Activated CD8-positive, alpha-beta memory T cell treated with anti-CD3 and anti-CD28 coated beads, Interleukin-2, amount 50 U/mL, for 48 hours (primary cell): Measurements from ENCODE around the gene ADRA2B.
"Not testable (repeated sequence)": the region's sequence is repeated elsewhere in the genome, so short reads cannot be mapped to it uniquely, and the experiment has no call there.

Source experiments
- DNase-seq: peaks from one replicate; pipeline ENCODE4 v3.0.0-alpha.2; 2020

Gene ADRA2B

GRCh38 chr2:96065381-96065930, 50.9 kb downstream of the ADRA2B start:
- peak; percentile 48 for DNase-seq

DNA sequence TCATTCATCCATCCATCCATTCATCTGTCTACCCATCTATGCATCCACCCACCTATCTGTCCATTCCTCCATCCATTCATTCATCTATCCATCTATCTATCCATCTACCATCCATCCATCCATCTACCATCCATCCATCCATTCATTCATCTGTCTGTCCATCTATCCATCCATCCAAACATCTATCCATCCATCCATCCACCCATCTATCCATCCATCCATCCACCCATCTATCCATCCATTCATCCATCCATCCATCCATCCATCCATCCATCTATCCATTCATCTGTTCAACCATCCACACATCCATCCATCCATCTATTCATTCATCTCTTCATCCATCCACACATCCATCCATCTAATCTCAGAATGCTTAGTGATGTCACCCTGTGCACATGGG, 51.6 kb downstream of the ADRA2B start:
- not testable (repeated sequence) for DNase-seq

DNA sequence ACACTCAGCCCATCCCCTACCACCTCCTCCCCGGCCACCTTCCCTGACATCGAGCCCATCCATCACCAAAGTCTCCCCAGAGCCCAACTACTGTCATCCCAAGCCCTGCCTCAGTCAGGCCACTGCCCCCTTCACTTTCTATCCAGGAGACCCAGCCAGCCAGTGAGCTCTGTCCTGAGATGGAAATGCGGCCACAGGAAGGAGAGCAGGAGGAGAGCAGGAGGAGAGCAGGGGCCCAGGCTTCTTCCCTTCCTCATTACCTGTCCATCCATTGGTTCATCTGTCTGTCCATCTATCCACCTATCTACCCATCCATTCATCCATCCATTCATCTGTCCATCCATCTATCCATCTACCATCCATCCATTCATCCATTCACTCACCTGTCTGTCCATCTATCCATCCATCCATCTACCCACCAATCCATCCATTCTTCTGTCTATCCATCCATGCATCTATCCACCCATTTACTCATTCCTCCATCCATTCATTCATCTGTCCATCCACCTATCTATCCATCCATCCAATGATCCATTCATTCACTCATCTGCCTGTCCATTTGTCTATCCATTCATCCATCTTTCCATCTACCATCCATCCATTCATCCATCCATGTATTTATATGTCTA, 52.2 kb downstream of the ADRA2B start:
- not testable (repeated sequence) for DNase-seq

DNA sequence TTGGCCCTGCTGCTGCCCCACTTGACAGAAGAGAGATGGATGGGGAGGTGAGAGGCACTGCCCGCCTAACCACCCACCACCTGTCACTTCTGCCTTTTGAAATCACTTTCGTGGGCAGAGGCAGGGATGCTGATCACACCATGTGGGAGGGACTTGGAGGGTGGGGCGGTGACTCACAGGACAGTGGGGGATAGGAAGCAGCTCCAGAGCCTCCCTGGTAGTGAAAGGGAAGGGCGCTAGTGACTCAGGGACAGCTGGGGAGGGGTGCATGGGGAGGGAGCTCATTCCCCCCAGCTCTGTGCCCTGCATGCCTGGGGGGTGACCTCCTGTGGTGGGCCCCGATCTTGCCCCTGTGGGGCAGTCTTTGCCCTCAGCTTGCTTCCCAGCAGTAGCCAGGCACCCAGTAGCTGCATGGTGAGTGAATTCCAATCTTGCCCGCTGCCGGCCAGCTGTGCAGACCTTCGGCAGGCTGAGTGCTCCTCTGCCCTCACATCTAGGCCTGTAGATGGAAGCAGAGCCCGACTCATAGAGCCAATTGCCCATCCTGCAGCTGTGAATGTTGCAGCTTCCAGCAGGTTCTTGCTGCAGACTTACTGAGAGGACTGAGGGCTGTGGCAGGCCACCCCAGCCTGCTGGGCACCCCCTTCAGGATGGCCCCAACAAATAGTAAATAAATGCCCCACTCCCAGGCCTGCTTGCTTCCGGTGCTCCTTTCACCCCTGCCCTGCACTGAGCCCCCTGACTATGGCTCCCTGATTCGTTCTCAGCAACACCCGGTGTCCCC, 53.1 kb downstream of the ADRA2B start:
- DNase-seq: peak; percentile 58
